IMR-90 (cell line): Measurements from ENCODE around the gene TRIM66. TPM values are rescaled to one million over a fixed set of nuclear protein-coding genes. Genes with fewer than 3 reads are reported as not detected.
A peak's percentile ranks its signal among the peaks of the same experiment; 100 is the strongest.

Experiments
- ATAC-seq: fragments of 200-7000 bp; cut with Tn5 transposase; 2 replicates; pipeline ENCODE4 v1.9.1; 2020; ENCODE audit warnings: low read depth, mild to moderate bottlenecking, moderate library complexity
- BruUV-seq: library from RNA; stranded (reverse); fragments of 400-500 nt; replicated peaks from 2 replicates; lab custom pipeline; 2021; lab: Mats Ljungman, UMichigan
- CTCF ChIA-PET: fragments of 300-600 bp; formaldehyde crosslinking; extraction: SDS; loops from one replicate; lab custom pipeline; 2021; ENCODE audit warnings: antibody characterized with exemption; lab: Yijun Ruan, JAX
- POLR2A ChIA-PET: fragments of 300-600 bp; sonication (Branson Sonifier 250); formaldehyde crosslinking; loops from one replicate; lab custom pipeline; 2022; ENCODE audit warnings: antibody characterized with exemption; ENCODE audit not compliant: unreplicated experiment; lab: Charles Lee
- DNase-seq: peaks from one replicate; pipeline ENCODE4 v3.0.0; 2013
- H2AFZ ChIP-seq: replicated peaks from 2 replicates; pipeline ENCODE3; 2013; ENCODE audit warnings: low read length, mild to moderate bottlenecking; ENCODE audit not compliant: poor library complexity
- H2AK5ac ChIP-seq: 2 replicates; pipeline ENCODE4 v1.6.1; 2013; ENCODE audit warnings: low read depth, low read length, inconsistent platforms
- H2AK9ac ChIP-seq: replicated peaks from 2 replicates; pipeline ENCODE3; 2013; ENCODE audit warnings: mild to moderate bottlenecking, low read depth, low read length, moderate library complexity; ENCODE audit not compliant: poor library complexity
- H2BK120ac ChIP-seq: 2 replicates; pipeline ENCODE4 v1.6.1; 2013; ENCODE audit warnings: low read depth, low read length, inconsistent platforms
- H2BK15ac ChIP-seq: 3 replicates; pipeline ENCODE4 v1.6.1; 2013; ENCODE audit warnings: low read depth, low read length, inconsistent platforms
- H2BK20ac ChIP-seq: 2 replicates; pipeline ENCODE4 v1.6.1; 2013; ENCODE audit warnings: low read depth, mild to moderate bottlenecking, inconsistent platforms, low read length, moderate library complexity
- H2BK5ac ChIP-seq: 2 replicates; pipeline ENCODE4 v1.6.1; 2013; ENCODE audit warnings: mild to moderate bottlenecking, low read depth, low read length, inconsistent platforms; ENCODE audit not compliant: poor library complexity, severe bottlenecking
- H3K14ac ChIP-seq: replicated peaks from 2 replicates; pipeline ENCODE4 v1.6.1; 2013; ENCODE audit warnings: low read depth, low read length, inconsistent platforms
- H3K18ac ChIP-seq: 2 replicates; pipeline ENCODE4 v1.6.1; 2013; ENCODE audit warnings: low read depth, low read length, control low read depth
- H3K23ac ChIP-seq: 2 replicates; pipeline ENCODE4 v1.6.1; 2013; ENCODE audit warnings: low read depth, low read length, inconsistent platforms
- H3K27ac ChIP-seq: 2 replicates; pipeline ENCODE4 v1.5.1; 2013; ENCODE audit warnings: mild to moderate bottlenecking, control low read depth, low read length; ENCODE audit not compliant: insufficient read depth
- H3K27me3 ChIP-seq: 2 replicates; pipeline ENCODE4 v1.6.1; 2013; ENCODE audit warnings: low read length; ENCODE audit not compliant: control insufficient read depth, insufficient read depth
- H3K36me3 ChIP-seq: 2 replicates; pipeline ENCODE4 v1.6.1; 2013; ENCODE audit warnings: low read length, mixed read lengths; ENCODE audit not compliant: control insufficient read depth, insufficient read depth
- H3K4ac ChIP-seq: 2 replicates; pipeline ENCODE4 v1.6.1; 2013; ENCODE audit warnings: low read depth, low read length, inconsistent platforms
- H3K4me1 ChIP-seq: 2 replicates; pipeline ENCODE4 v1.6.1; 2013; ENCODE audit warnings: low read length, mixed read lengths; ENCODE audit not compliant: control insufficient read depth, insufficient read depth
- H3K4me2 ChIP-seq: 2 replicates; pipeline ENCODE4 v1.6.1; 2013; ENCODE audit warnings: low read depth, mild to moderate bottlenecking, control low read depth, low read length, moderate library complexity
- H3K4me3 ChIP-seq: 2 replicates; pipeline ENCODE4 v1.5.1; 2013; ENCODE audit warnings: low read depth, mild to moderate bottlenecking, control low read depth, low read length, moderate library complexity; ENCODE audit not compliant: insufficient read depth
- H3K56ac ChIP-seq: 2 replicates; pipeline ENCODE4 v1.6.1; 2013; ENCODE audit warnings: low read length, inconsistent platforms; ENCODE audit not compliant: insufficient read depth; ENCODE audit errors: extremely low read depth
- H3K79me1 ChIP-seq, 2 experiments: 2 replicates each; pipeline ENCODE4 v1.6.1; 2013; ENCODE audit warnings: low read length in 2 of 2, inconsistent platforms in 1 of 2, low read depth in 1 of 2
- H3K9ac ChIP-seq: 2 replicates; pipeline ENCODE4 v1.6.1; 2013; ENCODE audit warnings: low read depth, low read length, control low read depth
- H3K9me1 ChIP-seq: 2 replicates; pipeline ENCODE4 v1.6.1; 2013; ENCODE audit warnings: low read length, inconsistent platforms; ENCODE audit not compliant: insufficient read depth
- H3K9me3 ChIP-seq: 2 replicates; pipeline ENCODE4 v1.6.1; 2013; ENCODE audit warnings: low read length; ENCODE audit not compliant: control insufficient read depth, insufficient read depth
- H4K20me1 ChIP-seq: 2 replicates; pipeline ENCODE4 v1.6.1; 2013; ENCODE audit warnings: low read length, inconsistent platforms; ENCODE audit not compliant: insufficient read depth
- H4K5ac ChIP-seq: 2 replicates; pipeline ENCODE4 v1.6.1; 2013; ENCODE audit warnings: mild to moderate bottlenecking, low read depth, low read length, control low read depth
- H4K8ac ChIP-seq, 2 experiments: 2 replicates each; pipeline ENCODE4 v1.6.1; 2013; ENCODE audit warnings: low read depth in 2 of 2, low read length in 2 of 2, control low read depth in 1 of 2, inconsistent platforms in 1 of 2
- H4K91ac ChIP-seq: 2 replicates; pipeline ENCODE4 v1.6.1; 2013; ENCODE audit warnings: low read depth, low read length, inconsistent platforms; ENCODE audit not compliant: insufficient read depth
- BHLHE40 ChIP-seq: fragments of 150-350 bp; IDR thresholded peaks from 2 replicates; pipeline ENCODE4 v1.6.1; 2016; ENCODE audit warnings: mild to moderate bottlenecking, low read depth, low read length
- CEBPB ChIP-seq: IDR thresholded peaks from 2 replicates; pipeline ENCODE4 v1.6.1; 2012; ENCODE audit warnings: low read depth, low read length, improper control_type of control experiment
- CHD1 ChIP-seq: IDR thresholded peaks from 2 replicates; pipeline ENCODE4 v1.6.1; 2012; ENCODE audit warnings: low read depth, low read length, improper control_type of control experiment
- CTCF ChIP-seq: conservative IDR thresholded peaks from 2 replicates; pipeline ENCODE4 v1.5.1; 2012; ENCODE audit warnings: mild to moderate bottlenecking, low read depth, low read length, improper control_type of control experiment
- FOS ChIP-seq: fragments of 150-350 bp; IDR thresholded peaks from 2 replicates; pipeline ENCODE4 v1.6.1; 2016; ENCODE audit warnings: low read depth, low read length
- MAFK ChIP-seq: IDR thresholded peaks from 2 replicates; pipeline ENCODE4 v1.6.1; 2012; ENCODE audit warnings: low read depth, low read length, improper control_type of control experiment
- MAZ ChIP-seq: IDR thresholded peaks from 2 replicates; pipeline ENCODE4 v1.6.1; 2012; ENCODE audit warnings: low read depth, mild to moderate bottlenecking, low read length, improper control_type of control experiment, moderate library complexity, borderline replicate concordance
- MXI1 ChIP-seq: IDR thresholded peaks from 2 replicates; pipeline ENCODE4 v1.6.1; 2012; ENCODE audit warnings: low read depth, mild to moderate bottlenecking, low read length, moderate library complexity, borderline replicate concordance
- NFE2L2 ChIP-seq: fragments of 150-350 bp; IDR thresholded peaks from 2 replicates; pipeline ENCODE4 v1.6.1; 2016; ENCODE audit warnings: low read depth, mild to moderate bottlenecking, low read length
- POLR2A ChIP-seq: IDR thresholded peaks from 2 replicates; pipeline ENCODE4 v1.6.1; 2012; ENCODE audit warnings: mild to moderate bottlenecking, low read depth, low read length
- RAD21 ChIP-seq: IDR thresholded peaks from 2 replicates; pipeline ENCODE4 v1.6.1; 2012; ENCODE audit warnings: low read length, improper control_type of control experiment
- RCOR1 ChIP-seq: IDR thresholded peaks from 2 replicates; pipeline ENCODE4 v1.6.1; 2012; ENCODE audit warnings: mild to moderate bottlenecking, low read length, improper control_type of control experiment; ENCODE audit not compliant: insufficient replicate concordance
- RFX5 ChIP-seq: IDR thresholded peaks from 2 replicates; pipeline ENCODE4 v1.8.0; 2012; ENCODE audit warnings: low read depth, mild to moderate bottlenecking, low read length, moderate library complexity
- SMC3 ChIP-seq: fragments of 150-350 bp; IDR thresholded peaks from 2 replicates; pipeline ENCODE4 v1.6.1; 2016; ENCODE audit warnings: low read depth, mild to moderate bottlenecking, antibody characterized with exemption, low read length, moderate library complexity
- WGBS, 2 experiments: methylation state at CpG; one replicate each; pipeline versions ENCODE4 v1.1.5 to v1.1.7; 2013; ENCODE audit warnings: missing lambda C conversion rate in 2 of 2; ENCODE audit not compliant: insufficient read length in 1 of 2; ENCODE audit errors: extremely low coverage in 2 of 2; 5-methylcytosine and 5-hydroxymethylcytosine counted together
- dilution Hi-C: fragments of 300-500 bp; cut with HindIII; formaldehyde crosslinking; loops from one replicate; pipeline ENCODE4 v1.14.3; 2018; ENCODE audit warnings: low sequenced_read_pairs; ENCODE audit not compliant: unreplicated experiment
- in situ Hi-C: fragments of 300-500 bp; cut with MboI; formaldehyde crosslinking; loops from 3 replicates; pipeline ENCODE4 v1.14.3; 2019; ENCODE audit warnings: low sequenced_read_pairs, inconsistent platforms, mixed read lengths
- intact Hi-C: fragments of 100-400 bp; cut with micrococcal nuclease; formaldehyde crosslinking; loops from 2 replicates; pipeline ENCODE4 v1.10.0; 2022
- polyA plus RNA-seq, 3 experiments: library from polyadenylated mRNA; depleted of rRNA; stranded (reverse); fragments of >200 nt; gene quantifications; 2 replicates each; pipeline ENCODE4 v1.2.3, GENCODE V29; 2012; ENCODE audit warnings: low replicate concordance in 1 of 3
- total RNA-seq: library from RNA; depleted of rRNA; stranded (reverse); fragments of >200 nt; gene quantifications from 2 replicates; pipeline ENCODE4 v1.2.3, GENCODE V29; 2012

The TRIM66 gene
- total and polyA plus RNA-seq, 2 of the 4 experiments (the other 2 are of a cell fraction), result 4.4 to 5.0 TPM

GRCh38 chr11:8672346-8672745, 10.1 kb downstream of the TRIM66 start:
- intact Hi-C loops (no loop called here), dilution Hi-C loops (no loop called here), in situ Hi-C loops (no loop called here)
- Histone ChIP-seq H3K4me1 (peaks cover 11% of the 10 kb centered on the region), H2AK5ac (peak overlapping the region; percentile 90; the same call in 1 of the 2 replicates), H2BK15ac (peak overlapping the region; percentile 83; the same call in 2 of the 3 replicates), H2BK5ac (peak overlapping the region; percentile 85), H3K18ac (no peak overlapping the region), H2AK9ac (no peak overlapping the region), H4K91ac (peak overlapping the region; percentile 83; the same call in 1 of the 2 replicates), H3K14ac (peak overlapping the region; percentile 75), H2BK120ac (peak overlapping the region; percentile 64; the same call in 1 of the 2 replicates), H3K27ac (peak overlapping the region; percentile 49), H3K4me2 (no peak overlapping the region), H3K4me3 (no peak overlapping the region), H2AFZ (no peak overlapping the region), H3K9me1 (peaks cover 11% of the 10 kb centered on the region), H3K4ac (peak overlapping the region; percentile 80; the same call in 1 of the 2 replicates), H3K9ac (peak overlapping the region; percentile 18; the same call in 1 of the 2 replicates), H4K5ac (peak overlapping the region; percentile 16), H3K56ac (no peak overlapping the region), H3K9me3 (no peaks in the 10 kb centered on the region), H2BK20ac (peak overlapping the region; percentile 78; the same call in 1 of the 2 replicates), H4K20me1 (no peaks in the 10 kb centered on the region), H3K27me3 (no peaks in the 10 kb centered on the region), H3K79me1 (no peaks in the 10 kb centered on the region; a peak in 1 of 4 replicates), H3K23ac (0 out of 2 replicates have a peak overlapping the region, but pooled peaks have one; percentile 29), H4K8ac (peak overlapping the region; percentile 34 to 63; a peak in 3 of 4 replicates), H3K36me3 (no peaks in the 10 kb centered on the region)
- ChIA-PET POLR2A (no interaction called here), CTCF (no interaction called here)
- no TSS peak for BruUV-seq
- no peak for TF ChIP-seq CEBPB
- TF ChIP-seq RAD21, result no peak
- TF ChIP-seq MXI1, result no peak
- TF ChIP-seq POLR2A, result no peak
- no peak for TF ChIP-seq SMC3
- TF ChIP-seq RFX5, result no peak
- no peak for TF ChIP-seq FOS
- TF ChIP-seq MAFK, result no peak
- TF ChIP-seq MAZ, result no peak
- no peak for TF ChIP-seq BHLHE40
- no peak for TF ChIP-seq CTCF
- TF ChIP-seq NFE2L2, result no peak
- TF ChIP-seq CHD1, result no peak
- no peak for TF ChIP-seq RCOR1
- 100% methylated on average over 1 of the region's 2 CpGs; no CpG with 5 or more reads in 1 of the 2 experiments for WGBS, 2 experiments
- ATAC-seq (no peak), DNase-seq (no peak)
